Measurements from ENCODE around the gene RAD51B. TPM values are rescaled to one million over a fixed set of nuclear protein-coding genes. Genes with fewer than 3 reads are reported as not detected.
"Not testable (repeated sequence)": the region's sequence is repeated elsewhere in the genome, so short reads cannot be mapped to it uniquely, and the experiment has no call there.

RAD51B gene
- polyA plus RNA-seq, 4 donors, result 10.6 to 13.2 (median 11.3) TPM

GRCh38 chr14:68051146-68051545, 231.6 kb downstream of the RAD51B start:
- no peak for DNase-seq (ENCODE audit: low read depth in 4 of 4, low spot score in 2 of 4)

- DNase-seq (ENCODE audit: low read depth in 4 of 4, low spot score in 2 of 4), result no peak
Measured at GRCh38 chr14:68060198-68060597, 240.6 kb downstream of the RAD51B start.

DNA sequence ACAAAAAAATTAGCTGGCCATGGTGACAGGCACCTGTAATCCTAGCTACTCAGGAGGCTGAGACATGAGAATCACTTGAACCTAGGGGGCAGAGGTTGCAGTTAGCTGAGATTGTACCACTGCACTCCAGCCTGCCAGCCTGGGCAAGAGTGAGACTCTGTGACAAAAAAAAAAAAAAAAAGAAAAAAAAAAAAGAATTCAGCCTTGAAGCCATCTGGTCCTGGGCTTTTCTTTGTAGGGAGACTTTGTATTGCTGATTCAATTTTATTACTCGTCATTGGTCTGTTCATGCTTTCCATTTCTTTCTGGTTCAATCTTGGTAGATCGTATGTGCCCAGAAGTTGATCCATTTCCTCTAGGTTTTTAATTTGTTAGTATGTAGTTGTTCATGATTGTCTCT, 243.1 kb downstream of the RAD51B start:
- no peak for DNase-seq (ENCODE audit: low read depth in 4 of 4, low spot score in 2 of 4)

- DNase-seq (ENCODE audit: low read depth in 4 of 4, low spot score in 2 of 4), result no peak
Measured at GRCh38 chr14:68065322-68065721, 245.7 kb downstream of the RAD51B start.

DNA sequence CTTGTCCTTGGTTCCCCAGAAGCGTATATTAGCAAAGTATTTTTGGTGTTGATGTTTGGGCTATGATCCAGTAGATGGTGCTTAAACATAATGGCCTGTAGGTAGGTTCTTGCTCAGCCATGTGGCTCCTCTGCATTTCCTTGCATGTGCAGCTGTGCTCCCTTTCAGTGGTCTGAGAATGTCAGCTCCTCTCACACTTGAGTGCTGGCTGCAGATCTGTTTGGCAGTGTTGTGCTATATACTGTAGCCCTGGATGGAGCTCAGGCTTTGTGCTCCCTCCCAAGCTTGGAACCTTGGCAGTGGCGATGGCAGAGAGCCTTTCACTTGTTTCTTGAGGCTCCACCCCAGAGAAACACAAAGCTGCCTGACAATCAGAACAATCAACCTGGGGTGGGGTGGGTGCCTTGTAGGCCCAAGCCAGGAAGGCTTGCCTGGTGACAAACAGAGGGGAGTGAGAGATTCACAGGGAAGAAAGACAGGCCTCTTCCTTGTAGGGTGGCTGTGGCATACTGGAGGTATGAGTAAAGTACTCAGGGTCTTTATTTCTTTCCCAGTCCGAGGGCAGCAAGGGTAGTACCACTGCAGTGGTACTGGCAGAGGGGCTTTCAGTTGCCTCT, 255.3 kb downstream of the RAD51B start:
- no peak for DNase-seq (ENCODE audit: low read depth in 4 of 4, low spot score in 2 of 4)

DNA sequence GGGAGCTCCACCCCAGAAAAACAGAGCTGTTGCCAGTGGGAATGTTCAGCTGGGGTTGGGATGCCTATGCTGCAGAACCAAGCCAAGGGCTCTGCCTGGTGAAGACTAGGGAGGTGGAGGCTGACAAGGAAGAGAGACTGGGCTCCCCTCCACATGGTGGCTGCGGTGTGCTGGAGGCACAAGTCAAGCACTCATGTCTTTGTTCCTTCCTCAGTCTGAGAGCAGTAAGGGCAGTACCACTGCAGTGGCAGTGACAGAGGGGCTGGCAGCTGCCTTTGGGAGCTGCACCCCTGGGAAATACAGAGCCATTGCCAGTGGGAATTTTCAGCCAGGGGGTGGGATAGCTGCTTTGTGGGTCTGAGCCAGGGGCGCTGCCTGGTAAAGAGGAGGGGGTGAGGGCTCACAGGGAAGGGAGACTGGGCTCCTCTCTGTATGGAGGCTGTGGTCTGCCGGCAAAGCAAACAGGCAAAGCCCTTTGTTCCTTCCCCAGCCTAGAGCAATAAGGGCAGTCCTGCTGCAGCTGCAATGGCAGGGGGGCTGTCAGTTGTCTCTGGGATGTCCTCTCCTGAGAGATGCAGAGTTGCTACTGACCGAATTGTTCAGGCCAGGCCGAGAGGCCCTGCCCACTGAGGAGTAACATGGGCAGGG, 255.9 kb downstream of the RAD51B start:
- no peak for DNase-seq (ENCODE audit: low read depth in 4 of 4, low spot score in 2 of 4)

- DNase-seq (ENCODE audit: low read depth in 4 of 4, low spot score in 2 of 4), result no peak
Measured at GRCh38 chr14:68076451-68076850, 256.9 kb downstream of the RAD51B start.

- DNase-seq (ENCODE audit: low read depth in 4 of 4, low spot score in 2 of 4), result no peak
Measured at GRCh38 chr14:68079941-68080697, 260.5 kb downstream of the RAD51B start.

GRCh38 chr14:68081489-68081888, 261.9 kb downstream of the RAD51B start:
- no peak for DNase-seq (ENCODE audit: low read depth in 4 of 4, low spot score in 2 of 4)

DNA sequence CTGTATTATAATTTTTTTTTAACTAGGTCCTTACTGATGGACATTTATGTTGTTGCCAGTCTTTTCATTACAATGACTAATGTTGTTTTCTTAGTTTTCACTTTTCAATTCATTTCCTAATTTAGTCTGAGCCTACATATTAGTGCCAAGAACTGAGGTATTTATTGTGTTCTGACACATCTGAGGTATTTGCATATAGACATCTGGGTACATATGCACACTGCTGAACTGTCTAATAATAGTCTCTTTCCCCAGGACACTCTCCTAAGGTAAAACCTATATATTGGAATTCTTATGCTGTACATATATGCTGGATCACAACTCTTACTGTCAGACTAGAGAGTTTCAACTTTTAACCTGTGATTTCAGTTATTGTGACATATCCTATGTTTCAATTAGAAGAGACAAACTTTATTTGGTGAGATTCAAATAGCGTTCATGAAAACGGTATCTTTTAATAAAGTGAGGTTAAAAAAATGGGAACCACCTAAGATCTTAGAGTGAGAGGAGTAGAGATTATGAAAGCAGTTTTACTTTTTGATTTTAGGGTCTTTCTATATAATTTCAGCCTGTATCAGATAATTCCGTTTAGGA, 263.2 kb downstream of the RAD51B start:
- DNase-seq (ENCODE audit: low read depth in 4 of 4, low spot score in 2 of 4), result no peak

- no peak for DNase-seq (ENCODE audit: low read depth in 4 of 4, low spot score in 2 of 4)
Measured at GRCh38 chr14:68084256-68084655, 264.7 kb downstream of the RAD51B start.

GRCh38 chr14:68085742-68086141, 266.2 kb downstream of the RAD51B start:
- DNase-seq (ENCODE audit: low read depth in 4 of 4, low spot score in 2 of 4), result no peak

DNA sequence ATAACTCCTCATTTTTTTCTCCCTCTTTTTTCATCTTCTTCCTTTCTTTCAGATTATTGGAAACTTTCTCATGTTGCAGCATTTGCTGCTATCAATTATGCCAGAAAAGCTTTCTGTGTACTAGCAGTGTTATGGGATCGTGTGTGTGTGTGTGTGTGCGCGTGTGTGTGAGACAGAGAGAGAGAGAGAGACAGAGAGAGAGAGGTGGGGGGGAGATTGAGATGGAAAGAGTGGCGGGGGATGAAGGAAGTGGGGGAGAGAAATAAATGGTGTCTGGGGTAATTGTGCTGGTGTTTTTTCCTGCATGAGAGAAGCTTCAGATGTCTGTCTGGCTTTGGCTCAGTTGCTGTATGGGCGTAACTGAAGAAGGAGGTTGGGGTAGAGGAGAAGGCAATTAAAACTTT, 268.9 kb downstream of the RAD51B start:
- no peak for DNase-seq (ENCODE audit: low read depth in 4 of 4, low spot score in 2 of 4)

- DNase-seq (ENCODE audit: low read depth in 4 of 4, low spot score in 2 of 4), result no peak
Measured at GRCh38 chr14:68089146-68089731, 269.7 kb downstream of the RAD51B start.

- DNase-seq (ENCODE audit: low read depth in 4 of 4, low spot score in 2 of 4), result no peak
Measured at GRCh38 chr14:68094158-68094557, 274.6 kb downstream of the RAD51B start.

DNA sequence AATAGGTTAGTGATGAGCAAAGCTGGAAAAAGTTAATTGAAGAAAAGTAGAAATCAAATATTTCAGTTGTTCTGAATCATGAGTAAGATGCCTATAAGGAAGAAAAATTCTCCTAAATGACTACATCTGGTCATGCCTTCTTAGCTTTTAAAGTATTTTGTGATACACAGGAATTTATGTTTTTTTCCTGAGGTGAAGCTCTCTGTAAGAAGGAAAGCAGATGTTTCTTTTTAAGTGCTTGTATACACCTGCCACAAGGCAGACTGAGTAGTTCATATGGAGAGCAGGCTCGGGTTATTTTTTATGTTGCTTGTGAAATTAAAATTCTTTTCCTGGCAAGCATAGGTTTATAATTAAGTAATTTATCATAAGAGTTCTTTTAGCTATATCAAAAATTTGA, 275.2 kb downstream of the RAD51B start:
- no peak for DNase-seq (ENCODE audit: low read depth in 4 of 4, low spot score in 2 of 4)

DNA sequence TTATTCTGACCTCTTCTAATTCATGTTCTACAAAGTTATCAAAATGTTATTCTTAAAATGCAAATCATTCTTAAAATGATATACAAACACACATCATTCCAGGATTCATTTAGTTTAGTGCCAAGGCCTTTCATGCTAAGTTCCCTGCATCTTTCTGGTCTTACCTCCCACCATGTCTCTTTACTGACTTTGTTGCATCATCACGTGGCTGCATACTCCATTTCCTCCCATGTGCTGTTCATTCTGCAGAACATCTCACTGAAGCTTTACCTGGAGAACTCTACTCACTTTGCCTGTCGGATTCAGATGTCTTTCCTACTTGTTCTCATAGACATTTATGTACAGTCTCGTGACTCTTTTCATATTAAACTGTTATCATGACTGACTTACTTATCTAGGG, 278.1 kb downstream of the RAD51B start:
- DNase-seq (ENCODE audit: low read depth in 4 of 4, low spot score in 2 of 4), result no peak

GRCh38 chr14:68098834-68099233, 279.3 kb downstream of the RAD51B start:
- no peak for DNase-seq (ENCODE audit: low read depth in 4 of 4, low spot score in 2 of 4)

GRCh38 chr14:68099495-68100045, 280.0 kb downstream of the RAD51B start:
- no peak for DNase-seq (ENCODE audit: low read depth in 4 of 4, low spot score in 2 of 4)

DNA sequence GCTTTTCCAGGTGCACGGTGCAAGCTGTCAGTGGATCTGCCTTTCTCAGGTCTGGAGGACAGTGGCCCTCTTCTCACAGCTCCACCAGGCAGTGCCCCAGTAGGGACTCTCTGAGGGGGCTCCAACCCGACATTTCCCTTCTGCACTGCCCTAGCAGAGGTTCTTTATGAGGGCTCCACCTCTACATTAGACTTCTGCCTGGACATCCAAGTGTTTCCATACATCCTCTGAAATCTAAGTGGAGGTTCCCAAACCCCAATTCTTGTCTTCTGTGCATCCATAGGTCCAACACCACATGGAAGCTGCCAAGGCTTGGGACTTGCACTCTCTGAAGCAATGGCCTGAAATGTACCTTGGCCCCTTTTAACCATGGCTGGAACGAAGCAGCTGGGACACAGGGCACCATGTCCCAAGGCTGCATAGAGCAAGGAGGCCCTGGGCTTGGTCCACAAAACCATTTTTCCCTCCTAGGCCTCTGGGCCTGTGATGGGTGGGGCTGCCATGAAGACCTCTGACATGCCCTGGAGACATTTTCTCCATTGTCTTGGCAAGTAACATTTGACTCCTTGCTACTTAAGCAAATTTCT, 282.2 kb downstream of the RAD51B start:
- not testable (repeated sequence) for DNase-seq (ENCODE audit: low read depth in 4 of 4, low spot score in 2 of 4)
